Activated B cell treated with CpG ODN at 0.5 μM for 24 hours (primary cell): ENCODE data around the gene COQ5. TPM values are rescaled to one million over a fixed set of nuclear protein-coding genes. Genes with fewer than 3 reads are reported as not detected.

Source experiments
- ATAC-seq: fragments of 200-7000 bp; cut with Tn5 transposase; one replicate; pipeline ENCODE4 v1.10.0; 2021; ENCODE audit warnings: low read depth, mild to moderate bottlenecking, moderate library complexity
- CTCF ChIA-PET: fragments of 350-600 bp; sonication (Branson Sonifier 250); formaldehyde crosslinking; loops from one replicate; lab custom pipeline; 2021; ENCODE audit warnings: antibody characterized with exemption; lab: Charles Lee
- POLR2A ChIA-PET: fragments of 350-600 bp; sonication (Branson Sonifier 250); formaldehyde crosslinking; loops from one replicate; lab custom pipeline; 2021; ENCODE audit warnings: antibody characterized with exemption; lab: Charles Lee
- DNase-seq: peaks from one replicate; pipeline ENCODE4 v3.0.0; 2022
- H3K27ac Mint-ChIP-seq: one replicate; pipeline ENCODE4 v1.8.0; 2020; ENCODE audit warnings: mixed read lengths
- H3K27me3 Mint-ChIP-seq: one replicate; pipeline ENCODE4 v1.8.0; 2021; ENCODE audit warnings: mixed read lengths
- H3K36me3 Mint-ChIP-seq: one replicate; pipeline ENCODE4 v1.8.0; 2021; ENCODE audit warnings: low read depth, mixed read lengths
- H3K4me1 Mint-ChIP-seq: one replicate; pipeline ENCODE4 v1.8.0; 2021; ENCODE audit warnings: mixed read lengths
- H3K4me3 Mint-ChIP-seq: one replicate; pipeline ENCODE4 v1.8.0; 2020; ENCODE audit warnings: mild to moderate bottlenecking, mixed read lengths
- H3K9me3 Mint-ChIP-seq: one replicate; pipeline ENCODE4 v1.8.0; 2020; ENCODE audit warnings: mixed read lengths
- CTCF ChIP-seq: fragments of 200-600 bp; IDR thresholded peaks from one replicate; pipeline ENCODE4 v1.8.0; 2022; ENCODE audit warnings: antibody characterized with exemption, mild to moderate bottlenecking
- intact Hi-C: fragments of 100-400 bp; cut with micrococcal nuclease; formaldehyde crosslinking; loops from one replicate; pipeline ENCODE4 v1.15.1; 2024
- total RNA-seq: library from RNA; stranded (reverse); gene quantifications from 2 replicates; pipeline ENCODE4 v1.2.3, GENCODE V29; 2022

The COQ5 gene
- total RNA-seq, 1 donor from 2014 or later, result 29.5 TPM

GRCh38 chr12:120562906-120563305 is 33.9 kb upstream of the COQ5 start:
- POLR2A ChIA-PET, result no interaction called here
- H3K27ac Mint-ChIP-seq, result no peak overlapping the region
- intact Hi-C loops, result no loop called here
- H3K27me3 Mint-ChIP-seq, result no peaks in the 10 kb centered on the region
- H3K9me3 Mint-ChIP-seq, result no peaks in the 10 kb centered on the region
- H3K4me1 Mint-ChIP-seq, result no peaks in the 10 kb centered on the region
- peaks cover 86% of the 10 kb centered on the region for H3K36me3 Mint-ChIP-seq
- no peak for DNase-seq
- TF ChIP-seq CTCF, result no peak
- no peak overlapping the region for H3K4me3 Mint-ChIP-seq
- ATAC-seq, result no peak
- CTCF ChIA-PET, result no interaction called here

GRCh38 chr12:120557589-120557988 is 28.6 kb upstream of the COQ5 start:
- no peak overlapping the region for H3K27ac Mint-ChIP-seq
- H3K36me3 Mint-ChIP-seq, result peaks cover 73% of the 10 kb centered on the region
- no peaks in the 10 kb centered on the region for H3K9me3 Mint-ChIP-seq
- H3K4me1 Mint-ChIP-seq, result peaks cover 2% of the 10 kb centered on the region
- ChIA-PET CTCF (no interaction called here), POLR2A (no interaction called here)
- DNase-seq, result no peak
- no peak overlapping the region for H3K4me3 Mint-ChIP-seq
- no peak for TF ChIP-seq CTCF
- no peaks in the 10 kb centered on the region for H3K27me3 Mint-ChIP-seq
- intact Hi-C loops, result no loop called here
- no peak for ATAC-seq

GRCh38 chr12:120554678-120555077 is 25.7 kb upstream of the COQ5 start:
- ATAC-seq (no peak), DNase-seq (no peak)
- Mint-ChIP-seq H3K4me3 (no peak overlapping the region), H3K27ac (no peak overlapping the region), H3K9me3 (no peaks in the 10 kb centered on the region), H3K36me3 (peaks cover 57% of the 10 kb centered on the region), H3K4me1 (peaks cover 4% of the 10 kb centered on the region), H3K27me3 (no peaks in the 10 kb centered on the region)
- CTCF ChIA-PET, result no interaction called here
- intact Hi-C loops, result no loop called here
- POLR2A ChIA-PET, result interaction anchor here (0.6 kb wide), 1 partner anchor 17 kb away, joined by 3 read pairs; no protein-coding TSS in a partner anchor
- TF ChIP-seq CTCF, result no peak

GRCh38 chr12:120546050-120546386 is 17.1 kb upstream of the COQ5 start:
- H3K9me3 Mint-ChIP-seq, result no peaks in the 10 kb centered on the region
- intact Hi-C loops, result no loop called here
- H3K36me3 Mint-ChIP-seq, result peaks cover 26% of the 10 kb centered on the region
- no peak overlapping the region for H3K27ac Mint-ChIP-seq
- DNase-seq (no peak), ATAC-seq (no peak)
- H3K4me1 Mint-ChIP-seq, result peaks cover 6% of the 10 kb centered on the region
- CTCF ChIA-PET, result no interaction called here
- H3K27me3 Mint-ChIP-seq, result no peaks in the 10 kb centered on the region
- no peak overlapping the region for H3K4me3 Mint-ChIP-seq
- POLR2A ChIA-PET, result interaction anchor here (1.0 kb wide), 1 partner anchor 11 kb away, joined by 3 read pairs; no protein-coding TSS in a partner anchor
- TF ChIP-seq CTCF, result no peak

- intact Hi-C loops, result no loop called here
- no peak for TF ChIP-seq CTCF
- Mint-ChIP-seq H3K27me3 (no peaks in the 10 kb centered on the region), H3K4me1 (peaks cover 15% of the 10 kb centered on the region), H3K9me3 (no peaks in the 10 kb centered on the region), H3K36me3 (peaks cover 35% of the 10 kb centered on the region), H3K4me3 (no peak overlapping the region), H3K27ac (no peak overlapping the region)
- DNase-seq (no peak), ATAC-seq (no peak)
- CTCF ChIA-PET, result no interaction called here
- POLR2A ChIA-PET, result no interaction called here
These were observed 15.7 kb upstream of the COQ5 start for GRCh38 chr12:120544691-120545090.
